ENCODE results near the gene ZEB2.

The ZEB2 gene

GRCh38 chr2:144407262-144407661, 112.7 kb downstream of the ZEB2 start:
- TF ChIP-seq CTCF (conservative IDR thresholded peaks at IDR 0.05; ENCODE audit: low read length) (no peak), EZH2phosphoT487 (IDR thresholded peaks at IDR 0.05; ENCODE audit: borderline replicate concordance) (no peak)

GRCh38 chr2:144405982-144406788, 113.7 kb downstream of the ZEB2 start:
- no peak overlapping the region for H2AFZ ChIP-seq (ENCODE audit: low read length)

More at GRCh38 chr2:144407262-144407661, 112.7 kb downstream of the ZEB2 start:
- H3K27me3 ChIP-seq (ENCODE audit: insufficient read depth, low read length, poor library complexity, severe bottlenecking), result no peaks in the 10 kb centered on the region
- no peaks in the 10 kb centered on the region; the same call in 1 of the 2 replicates for H3K9me2 ChIP-seq (replicated peaks; ENCODE audit: low read depth, low read length)
- no peak overlapping the region for H3K9ac ChIP-seq (ENCODE audit: low read depth, low read length, poor library complexity, severe bottlenecking)
- H3K9me3 ChIP-seq (ENCODE audit: insufficient read depth, low read depth, low read length), result no peaks in the 10 kb centered on the region
- peaks cover 14% of the 10 kb centered on the region for H3K4me1 ChIP-seq (ENCODE audit: insufficient read depth, low read length, poor library complexity, severe bottlenecking)
- H3K79me2 ChIP-seq (ENCODE audit: insufficient read depth, low read length), result no peaks in the 10 kb centered on the region
- H4K20me1 ChIP-seq (ENCODE audit: insufficient read depth, low read length, poor library complexity, severe bottlenecking), result no peaks in the 10 kb centered on the region
- H3K4me2 ChIP-seq (ENCODE audit: low read depth, low read length, poor library complexity, severe bottlenecking), result no peak overlapping the region
- H3F3A ChIP-seq (ENCODE audit: low read depth), result no peaks in the 10 kb centered on the region
- H3K4me3 ChIP-seq (ENCODE audit: low read length, poor library complexity, severe bottlenecking), result no peak overlapping the region
- peaks cover 10% of the 10 kb centered on the region for H3K36me3 ChIP-seq (ENCODE audit: insufficient read depth, low read length)
- no peak overlapping the region for H2AFZ ChIP-seq (ENCODE audit: low read length)

GRCh38 chr2:144405321-144405720, 114.6 kb downstream of the ZEB2 start:
- H4K20me1 ChIP-seq (ENCODE audit: insufficient read depth, low read length, poor library complexity, severe bottlenecking), result no peaks in the 10 kb centered on the region
- H3F3A ChIP-seq (ENCODE audit: low read depth), result no peaks in the 10 kb centered on the region
- TF ChIP-seq CTCF (conservative IDR thresholded peaks at IDR 0.05; ENCODE audit: low read length) (no peak), EZH2phosphoT487 (IDR thresholded peaks at IDR 0.05; ENCODE audit: borderline replicate concordance) (no peak)
- no peaks in the 10 kb centered on the region for H3K27me3 ChIP-seq (ENCODE audit: insufficient read depth, low read length, poor library complexity, severe bottlenecking)
- no peak overlapping the region for H3K9ac ChIP-seq (ENCODE audit: low read depth, low read length, poor library complexity, severe bottlenecking)
- H3K4me3 ChIP-seq (ENCODE audit: low read length, poor library complexity, severe bottlenecking), result no peak overlapping the region
- H3K9me3 ChIP-seq (ENCODE audit: insufficient read depth, low read depth, low read length), result no peaks in the 10 kb centered on the region
- peak overlapping the region; percentile 20 for H3K4me2 ChIP-seq (ENCODE audit: low read depth, low read length, poor library complexity, severe bottlenecking)
- H3K36me3 ChIP-seq (ENCODE audit: insufficient read depth, low read length), result peaks cover 22% of the 10 kb centered on the region
- peaks cover 14% of the 10 kb centered on the region for H3K4me1 ChIP-seq (ENCODE audit: insufficient read depth, low read length, poor library complexity, severe bottlenecking)
- no peaks in the 10 kb centered on the region for H3K79me2 ChIP-seq (ENCODE audit: insufficient read depth, low read length)
- no peaks in the 10 kb centered on the region; the same call in 1 of the 2 replicates for H3K9me2 ChIP-seq (replicated peaks; ENCODE audit: low read depth, low read length)
- no peak overlapping the region for H2AFZ ChIP-seq (ENCODE audit: low read length)

More at GRCh38 chr2:144405982-144406788, 113.7 kb downstream of the ZEB2 start:
- Histone ChIP-seq H3K4me3 (ENCODE audit: low read length, poor library complexity, severe bottlenecking) (no peak overlapping the region), H3F3A (ENCODE audit: low read depth) (no peaks in the 10 kb centered on the region), H3K79me2 (ENCODE audit: insufficient read depth, low read length) (no peaks in the 10 kb centered on the region), H3K36me3 (ENCODE audit: insufficient read depth, low read length) (peaks cover 14% of the 10 kb centered on the region), H3K9ac (ENCODE audit: low read depth, low read length, poor library complexity, severe bottlenecking) (no peak overlapping the region), H3K4me2 (ENCODE audit: low read depth, low read length, poor library complexity, severe bottlenecking) (no peak overlapping the region), H3K9me2 (replicated peaks; ENCODE audit: low read depth, low read length) (no peaks in the 10 kb centered on the region; the same call in 1 of the 2 replicates), H3K27me3 (ENCODE audit: insufficient read depth, low read length, poor library complexity, severe bottlenecking) (no peaks in the 10 kb centered on the region), H3K4me1 (ENCODE audit: insufficient read depth, low read length, poor library complexity, severe bottlenecking) (peaks cover 14% of the 10 kb centered on the region), H3K9me3 (ENCODE audit: insufficient read depth, low read depth, low read length) (no peaks in the 10 kb centered on the region), H4K20me1 (ENCODE audit: insufficient read depth, low read length, poor library complexity, severe bottlenecking) (no peaks in the 10 kb centered on the region)
- TF ChIP-seq CTCF (conservative IDR thresholded peaks at IDR 0.05; ENCODE audit: low read length) (no peak), EZH2phosphoT487 (IDR thresholded peaks at IDR 0.05; ENCODE audit: borderline replicate concordance) (no peak)

Measured in Loucy (cell line).